Keratinocyte (primary cell): ENCODE measurements around the gene SEL1L2. TPM values are rescaled to one million over a fixed set of nuclear protein-coding genes. Genes with fewer than 3 reads are reported as not detected.

ENCODE experiments used
- DNase-seq: peaks from one replicate; pipeline ENCODE4 v3.0.0-alpha.2; 2011; ENCODE audit warnings: low read depth, missing footprints, low spot score
- FAIRE-seq: peaks from 2 replicates; lab custom pipeline; 2011; peaks lifted over from hg19 to GRCh38; lab: Jason Lieb, UNC
- H2AFZ ChIP-seq: 2 replicates; pipeline ENCODE4 v1.6.0; 2012; ENCODE audit warnings: low read length, control low read depth, inconsistent platforms; ENCODE audit not compliant: control insufficient read depth
- H3K27ac ChIP-seq: 2 replicates; pipeline ENCODE4 v1.5.1; 2011; ENCODE audit warnings: low read length; ENCODE audit not compliant: control insufficient read depth, insufficient read depth
- H3K27me3 ChIP-seq: 3 replicates; pipeline ENCODE4 v1.6.0; 2011; ENCODE audit warnings: low read length; ENCODE audit not compliant: control insufficient read depth, insufficient read depth; ENCODE audit errors: extremely low read depth
- H3K36me3 ChIP-seq, 2 experiments: 2 replicates in 1 of 2; 3 replicates in 1 of 2; pipeline ENCODE4 v1.5.1; 2011; ENCODE audit warnings: low read length in 2 of 2, mild to moderate bottlenecking in 1 of 2; ENCODE audit not compliant: control insufficient read depth in 2 of 2, insufficient read depth in 2 of 2; ENCODE audit errors: extremely low read depth in 1 of 2
- H3K4me1 ChIP-seq: 3 replicates; pipeline ENCODE4 v1.5.1; 2011; ENCODE audit warnings: low read length; ENCODE audit not compliant: control insufficient read depth, insufficient read depth; ENCODE audit errors: extremely low read depth
- H3K4me2 ChIP-seq: 3 replicates; pipeline ENCODE4 v1.6.0; 2011; ENCODE audit warnings: low read depth, low read length; ENCODE audit not compliant: control insufficient read depth, insufficient read depth; ENCODE audit errors: extremely low read depth
- H3K4me3 ChIP-seq, 3 experiments: fragments of 200-600 bp in 1 of 3; sonication (generic) in 1 of 3; 2 replicates in 2 of 3; 3 replicates in 1 of 3; pipeline ENCODE4 v1.5.1; 2011 to 2016; ENCODE audit warnings: low read length in 3 of 3, mild to moderate bottlenecking in 3 of 3, control low read depth in 2 of 3, inconsistent platforms in 1 of 3, low read depth in 1 of 3, mixed read lengths in 1 of 3, mixed run types in 1 of 3, moderate library complexity in 1 of 3; ENCODE audit not compliant: control insufficient read depth in 2 of 3, insufficient read depth in 2 of 3; ENCODE audit errors: extremely low read depth in 1 of 3
- H3K79me2 ChIP-seq: 2 replicates; pipeline ENCODE4 v1.6.0; 2012; ENCODE audit warnings: low read length; ENCODE audit not compliant: control insufficient read depth, insufficient read depth
- H3K9ac ChIP-seq: 3 replicates; pipeline ENCODE4 v1.6.0; 2011; ENCODE audit warnings: low read length; ENCODE audit not compliant: control insufficient read depth, insufficient read depth; ENCODE audit errors: extremely low read depth
- H3K9me1 ChIP-seq: 3 replicates; pipeline ENCODE4 v1.6.0; 2011; ENCODE audit warnings: low read length; ENCODE audit not compliant: control insufficient read depth, insufficient read depth; ENCODE audit errors: extremely low read depth
- H3K9me3 ChIP-seq: 2 replicates; pipeline ENCODE4 v1.5.1; 2012; ENCODE audit warnings: low read depth, low read length; ENCODE audit not compliant: control insufficient read depth
- H4K20me1 ChIP-seq: 3 replicates; pipeline ENCODE4 v1.6.0; 2011; ENCODE audit warnings: low read length; ENCODE audit not compliant: control insufficient read depth, insufficient read depth; ENCODE audit errors: extremely low read depth
- CTCF ChIP-seq, 3 experiments: IDR thresholded peaks in 1 of 3; conservative IDR thresholded peaks in 1 of 3; optimal IDR thresholded peaks in 1 of 3; 2 replicates in 2 of 3; 3 replicates in 1 of 3; pipeline versions ENCODE3 to v1.5.1; 2011; ENCODE audit warnings: low read length in 3 of 3, mild to moderate bottlenecking in 3 of 3, moderate library complexity in 2 of 3, control low read depth in 1 of 3, inconsistent platforms in 1 of 3; ENCODE audit not compliant: insufficient read depth in 2 of 3; ENCODE audit errors: extremely low read depth in 1 of 3
- EZH2 ChIP-seq: IDR thresholded peaks from one replicate; pipeline ENCODE4 v1.6.1; 2012; ENCODE audit warnings: inconsistent platforms, mild to moderate bottlenecking, low read length, moderate library complexity
- dilution Hi-C: fragments of 300-500 bp; cut with MboI; formaldehyde crosslinking; loops from one replicate; pipeline ENCODE4 v1.7.0; 2020; ENCODE audit warnings: low sequenced_read_pairs; ENCODE audit not compliant: extremely low pct_ligation_motif_present
- polyA plus RNA-seq, 5 experiments: library from polyadenylated mRNA; depleted of rRNA in 3 of 5; stranded (reverse) in 3 of 5; stranded (forward) in 1 of 5; unstranded in 1 of 5; fragments of >200 nt; gene quantifications; 1 replicate in 1 of 5; 2 replicates in 3 of 5; 3 replicates in 1 of 5; pipeline versions ENCODE4 v1.2.1 to v1.2.3, GENCODE V29; 2011 to 2012; ENCODE audit warnings: missing spikeins in 2 of 5, low read depth in 1 of 5, low replicate concordance in 1 of 5

The SEL1L2 gene
- polyA plus RNA-seq, 1 donor (not counting 4 experiments of a cell fraction or from before 2014, with no cell fraction given) = not detected

- H3K36me3 ChIP-seq = no peaks in the 10 kb centered on the region
- H4K20me1 ChIP-seq = no peaks in the 10 kb centered on the region
- no peak overlapping the region for H3K4me3 ChIP-seq
- H3K4me2 ChIP-seq = no peak overlapping the region
- dilution Hi-C loops = no loop called here
- no peak overlapping the region for H3K9ac ChIP-seq
- H3K9me3 ChIP-seq = no peaks in the 10 kb centered on the region
- no peaks in the 10 kb centered on the region for H3K9me1 ChIP-seq
- no peak overlapping the region for H2AFZ ChIP-seq
- FAIRE-seq (no peak), DNase-seq (no peak)
- no peak overlapping the region for H3K27ac ChIP-seq
- no peaks in the 10 kb centered on the region for H3K79me2 ChIP-seq
- no peaks in the 10 kb centered on the region for H3K4me1 ChIP-seq
- TF ChIP-seq CTCF (optimal IDR thresholded peaks at IDR 0.05 in 1 of 3, IDR thresholded peaks at IDR 0.05 in 1 of 3, conservative IDR thresholded peaks at IDR 0.05 in 1 of 3; ENCODE audit: extremely low read depth in 1 of 3, insufficient read depth in 2 of 3, low read length in 3 of 3) (no peak), EZH2 (no peak)
- H3K27me3 ChIP-seq = no peaks in the 10 kb centered on the region
These were observed 116.6 kb downstream of the SEL1L2 start for GRCh38 chr20:13873831-13874230.

- no peaks in the 10 kb centered on the region for H4K20me1 ChIP-seq
- no peak overlapping the region for H3K4me3 ChIP-seq
- no peaks in the 10 kb centered on the region for H3K27me3 ChIP-seq
- dilution Hi-C loops = no loop called here
- no peaks in the 10 kb centered on the region for H3K9me1 ChIP-seq
- H3K79me2 ChIP-seq = no peaks in the 10 kb centered on the region
- H3K27ac ChIP-seq = no peak overlapping the region
- TF ChIP-seq EZH2 (no peak), CTCF (optimal IDR thresholded peaks at IDR 0.05 in 1 of 3, IDR thresholded peaks at IDR 0.05 in 1 of 3, conservative IDR thresholded peaks at IDR 0.05 in 1 of 3; ENCODE audit: extremely low read depth in 1 of 3, insufficient read depth in 2 of 3, low read length in 3 of 3) (no peak)
- no peak overlapping the region for H2AFZ ChIP-seq
- no peak overlapping the region for H3K4me2 ChIP-seq
- no peaks in the 10 kb centered on the region for H3K9me3 ChIP-seq
- no peak for DNase-seq
- no peaks in the 10 kb centered on the region for H3K4me1 ChIP-seq
- no peaks in the 10 kb centered on the region for H3K36me3 ChIP-seq
- H3K9ac ChIP-seq = no peak overlapping the region
- FAIRE-seq = no peak
These were observed 120.2 kb downstream of the SEL1L2 start for GRCh38 chr20:13870170-13870748.
